ENCODE results near the gene STK11.

The STK11 gene

DNA sequence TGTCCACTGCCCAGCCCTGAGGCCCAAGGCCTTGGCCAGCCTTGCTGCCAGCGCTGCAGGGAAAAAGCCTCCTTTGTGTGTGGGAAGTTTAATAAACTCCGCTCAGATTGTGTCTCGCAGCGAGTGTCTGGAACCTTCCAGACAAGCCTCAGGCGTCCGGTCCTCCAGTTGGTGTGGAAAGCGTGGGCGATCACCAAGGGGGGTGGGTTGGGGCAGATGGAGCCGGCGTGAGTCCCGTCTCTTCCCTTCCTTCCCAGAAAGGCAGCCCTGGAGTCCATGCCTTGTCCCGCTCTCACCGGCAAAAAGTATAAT, 4.6 kb downstream of the STK11 start:
- no peak for DNase-seq

DNA sequence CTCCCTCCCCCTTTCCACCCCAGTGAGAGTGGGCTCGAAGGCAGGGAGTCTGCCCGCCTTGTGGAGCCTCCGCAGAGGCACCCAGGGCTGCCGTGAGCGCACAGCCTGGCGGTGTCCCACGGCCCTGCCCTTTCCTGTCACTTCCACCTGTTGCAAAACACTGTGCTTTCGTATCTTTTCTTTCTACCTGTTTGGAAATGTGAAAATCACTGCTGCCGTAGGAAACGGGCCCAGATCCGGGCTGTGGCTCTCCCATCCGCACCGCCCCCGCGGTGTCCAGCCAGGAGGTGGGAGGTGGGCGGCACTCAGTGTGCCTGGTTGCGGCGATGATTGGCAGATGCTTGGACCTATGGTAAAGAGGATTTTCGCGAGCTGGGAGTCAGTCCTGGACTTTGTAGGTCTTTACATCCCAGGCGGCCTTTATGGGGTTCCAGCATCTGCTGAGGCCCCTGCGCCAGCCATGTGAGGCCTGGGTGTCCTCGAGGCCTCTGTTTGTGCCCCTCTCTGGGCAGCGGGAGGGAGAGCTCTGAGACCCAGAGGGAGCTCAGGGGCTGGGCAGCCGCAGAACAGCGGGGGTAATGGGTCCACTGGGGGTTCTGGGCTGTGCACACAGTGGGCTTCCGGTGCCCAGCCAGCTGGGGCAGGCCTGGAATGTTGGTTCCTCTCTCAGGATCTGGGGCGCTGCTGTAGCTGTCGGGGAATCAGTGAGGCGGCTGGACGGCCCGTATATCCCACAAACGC, 6.1 kb downstream of the STK11 start:
- DNase-seq = no peak

DNA sequence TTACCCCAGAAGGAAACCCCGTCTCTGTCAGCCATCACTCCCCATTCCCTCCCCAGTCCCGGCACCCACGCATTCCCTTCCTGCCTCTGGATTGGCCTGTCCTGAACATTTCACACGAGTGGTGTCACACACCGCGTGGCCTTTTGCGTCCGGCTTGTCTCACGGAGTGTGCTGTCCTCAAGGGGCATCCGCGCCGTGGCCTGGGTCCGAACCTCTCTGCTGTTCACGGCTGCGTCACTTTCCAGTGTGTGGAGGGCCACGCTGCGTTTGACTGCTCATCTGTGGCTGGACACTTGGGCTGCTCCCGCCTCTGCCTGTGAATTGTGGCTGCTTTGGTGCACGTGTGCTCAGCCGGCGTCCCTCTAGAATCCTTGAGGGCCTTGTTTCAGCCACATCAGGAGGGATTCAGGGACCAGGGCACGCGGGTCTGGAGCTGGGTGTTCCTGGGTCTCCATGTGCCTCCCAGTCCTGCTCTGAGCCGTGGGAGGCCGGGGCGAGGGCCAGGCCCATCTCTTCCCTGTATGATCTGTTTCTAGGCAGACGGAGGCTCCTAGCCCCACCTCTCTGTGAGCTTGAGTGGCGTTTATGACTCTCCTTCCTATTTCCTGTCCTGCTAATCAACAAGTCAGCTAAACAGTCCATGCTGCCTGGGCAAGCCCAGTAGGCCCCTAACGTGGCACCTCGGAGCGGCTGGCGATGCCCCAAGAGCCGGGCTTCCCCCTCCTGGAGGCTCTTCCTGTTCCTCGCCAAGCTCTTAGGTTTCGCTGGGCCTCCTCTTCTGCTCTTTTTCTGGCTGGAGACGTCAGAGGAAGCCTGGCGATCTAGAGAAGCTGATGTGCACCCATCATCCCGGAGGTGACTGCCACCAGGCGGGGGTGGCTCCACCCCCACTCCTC, 8.1 kb downstream of the STK11 start:
- DNase-seq = peak; percentile 52

DNA sequence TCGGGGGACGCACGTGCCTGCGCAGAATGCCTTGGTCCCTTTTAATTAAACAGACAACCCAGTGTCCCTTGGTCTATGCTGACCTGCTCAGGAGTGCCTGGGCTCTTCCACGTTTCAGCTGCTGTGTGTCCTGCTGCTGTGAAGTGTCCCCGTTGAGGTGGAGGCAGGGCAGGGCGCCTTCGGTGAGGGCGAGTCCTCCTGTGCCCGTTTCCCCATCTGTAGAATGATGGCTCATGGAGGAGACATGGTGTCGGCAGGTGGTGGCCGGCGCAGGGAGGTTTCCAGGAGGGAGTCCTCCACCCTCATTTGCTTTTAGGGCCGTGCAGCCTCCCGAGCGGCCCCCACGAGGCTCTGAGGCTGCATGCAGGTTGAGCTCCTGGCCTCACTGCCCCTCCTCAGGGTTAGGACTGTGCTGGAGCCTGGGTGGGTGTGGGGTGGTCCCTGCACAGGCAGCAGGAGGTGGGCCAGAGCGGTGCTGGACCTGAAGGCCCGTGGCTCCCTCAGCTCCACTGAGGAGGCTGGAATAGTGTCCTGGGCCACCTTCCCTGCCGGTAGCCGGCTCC, 8.8 kb downstream of the STK11 start:
- DNase-seq = no peak

DNA sequence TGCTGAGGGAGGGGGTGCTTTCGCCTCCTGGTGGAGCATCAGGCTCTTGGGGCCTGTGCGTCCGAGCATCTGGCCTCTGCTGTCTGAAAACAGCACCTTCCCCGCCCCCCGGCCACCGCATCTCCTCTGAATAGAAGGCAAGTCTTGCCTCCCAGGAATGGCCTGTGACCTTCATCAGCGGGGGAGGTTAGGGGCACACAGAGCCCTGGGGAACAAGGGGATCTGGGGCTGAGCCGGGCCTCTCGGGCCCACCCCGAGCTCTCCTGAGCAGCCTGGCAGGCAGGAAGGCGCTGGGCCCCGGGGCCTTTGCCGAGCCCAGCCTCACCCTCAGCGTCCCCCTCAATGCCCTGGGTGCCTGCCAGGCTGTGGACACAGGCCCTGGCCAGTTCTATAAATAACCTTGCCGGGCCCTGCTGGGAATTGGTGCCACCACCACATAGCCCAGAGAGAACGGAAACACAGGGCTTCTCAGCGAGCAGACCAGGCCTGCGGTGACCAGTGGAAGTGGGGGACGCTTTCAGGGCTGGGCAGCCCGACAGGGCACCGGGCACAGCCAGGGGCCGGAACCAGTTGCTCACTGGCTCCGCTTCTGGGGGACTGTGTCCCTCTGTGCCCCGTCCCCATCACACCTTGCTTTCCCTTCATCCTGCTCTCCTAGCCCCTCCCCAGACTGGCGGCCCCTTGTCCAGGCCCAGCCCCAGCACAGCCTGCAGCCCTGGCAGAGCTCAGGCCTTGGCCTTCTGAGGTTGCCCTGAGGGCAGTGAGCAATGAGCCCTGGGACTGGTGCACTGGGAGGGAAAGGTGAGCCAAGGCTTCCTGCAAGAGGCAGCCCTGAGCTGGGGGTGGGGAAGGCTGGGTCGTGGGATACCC, 9.5 kb downstream of the STK11 start:
- DNase-seq = no peak

DNA sequence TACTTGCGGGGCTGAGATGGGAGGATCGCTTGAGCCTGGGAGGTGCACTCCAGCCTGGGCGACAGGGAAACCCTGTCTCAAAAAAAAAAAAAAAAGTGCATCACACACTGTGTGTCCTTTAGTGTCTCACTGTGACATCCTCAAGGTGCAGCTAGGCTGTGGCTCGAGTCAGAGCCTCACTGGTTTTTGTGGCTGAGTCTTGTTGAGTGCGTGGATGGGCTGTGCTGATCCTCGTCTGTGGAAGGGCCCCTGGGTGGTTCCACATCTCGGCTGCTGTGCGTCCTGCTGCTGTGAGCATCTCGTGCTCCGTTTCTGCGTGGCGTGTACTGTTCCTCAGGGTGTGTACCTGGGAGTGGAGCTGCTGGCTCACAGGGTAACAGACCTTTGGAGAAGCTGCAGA, 11.2 kb downstream of the STK11 start:
- DNase-seq = no peak

DNA sequence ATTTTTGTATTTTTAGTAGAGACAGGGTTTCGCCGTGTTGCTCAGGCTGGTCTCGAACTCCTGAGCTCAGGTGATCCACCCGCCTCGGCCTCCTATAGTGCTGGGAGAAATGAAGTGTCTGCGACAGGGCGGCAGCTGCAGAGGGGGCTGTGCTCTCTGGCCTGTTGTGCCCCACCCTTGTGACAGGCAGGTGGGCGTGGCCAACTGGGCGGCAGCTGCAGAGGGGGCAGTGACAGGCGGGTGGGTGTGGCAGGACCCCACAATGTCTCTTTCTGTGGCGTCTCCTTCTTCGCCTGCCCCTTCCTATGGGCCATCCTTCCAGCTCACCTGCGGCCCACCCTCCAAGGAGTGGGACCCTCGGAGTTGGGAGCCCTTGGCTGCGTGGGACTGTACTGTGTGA, 11.8 kb downstream of the STK11 start:
- no peak for DNase-seq

DNA sequence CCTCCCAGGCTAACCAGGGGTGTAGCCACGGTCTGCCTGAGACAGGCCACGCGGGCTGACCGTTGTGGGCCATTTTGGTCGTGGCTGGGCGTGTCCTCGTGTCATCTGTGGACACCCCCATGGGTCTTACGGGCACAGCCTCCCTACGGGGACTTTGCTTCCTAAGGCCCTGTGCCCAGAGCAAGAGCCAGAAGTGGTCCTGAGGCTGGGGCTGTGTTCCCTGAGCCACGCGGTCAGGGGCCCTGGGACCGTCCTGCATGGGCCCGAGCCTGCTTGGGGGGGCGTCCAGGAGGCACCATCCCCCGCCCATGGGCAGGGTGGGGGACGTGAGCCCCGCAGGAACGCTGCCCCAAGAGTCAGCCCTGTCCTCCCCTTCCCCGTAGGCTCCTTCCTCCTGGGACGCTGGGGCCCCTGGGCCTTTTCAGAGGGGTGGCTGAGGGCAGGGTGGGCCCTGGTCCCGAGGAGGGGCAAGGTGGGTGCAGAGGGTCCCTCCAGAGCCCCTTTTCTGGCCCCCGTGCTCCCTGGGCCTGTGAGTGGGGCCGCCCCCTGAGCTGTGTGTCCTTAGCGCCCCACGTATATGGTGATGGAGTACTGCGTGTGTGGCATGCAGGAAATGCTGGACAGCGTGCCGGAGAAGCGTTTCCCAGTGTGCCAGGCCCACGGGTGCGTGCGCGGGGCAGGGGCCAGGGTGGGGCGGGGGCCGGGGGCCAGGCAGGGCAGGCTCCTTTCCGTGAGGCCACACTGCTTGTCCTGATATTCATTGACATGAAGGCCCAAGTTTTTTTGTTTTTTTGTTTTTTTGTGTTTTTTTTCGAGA, 13.4 kb downstream of the STK11 start:
- no peak for DNase-seq

DNA sequence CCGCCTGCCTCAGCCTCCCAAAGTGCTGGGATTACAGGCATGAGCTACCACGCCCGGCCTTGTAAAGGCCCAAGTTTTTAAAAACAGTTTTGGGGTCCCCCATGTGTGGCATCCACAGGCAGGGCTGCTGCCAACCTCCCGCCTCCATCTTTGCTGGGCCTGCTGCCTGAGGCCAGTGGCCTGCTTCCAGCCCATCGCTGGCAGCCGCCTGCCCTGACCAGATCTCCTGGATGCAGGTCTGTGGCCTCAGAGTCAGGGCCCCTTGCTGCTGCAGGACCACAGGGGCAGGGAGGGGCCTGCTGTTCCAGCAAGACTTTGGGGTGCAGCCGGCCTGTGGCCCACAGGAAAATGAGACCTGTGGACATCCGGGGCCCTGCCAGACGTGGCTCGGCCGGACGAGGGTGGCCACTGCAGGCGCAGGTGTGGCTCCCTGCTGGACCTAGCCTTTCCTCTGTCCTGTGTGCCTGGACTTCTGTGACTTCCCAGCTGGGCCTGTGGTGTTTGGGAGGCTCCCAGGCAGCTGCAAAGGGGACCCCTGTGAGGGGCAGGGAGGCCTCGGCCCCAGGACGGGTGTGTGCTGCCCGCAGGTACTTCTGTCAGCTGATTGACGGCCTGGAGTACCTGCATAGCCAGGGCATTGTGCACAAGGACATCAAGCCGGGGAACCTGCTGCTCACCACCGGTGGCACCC, 14.4 kb downstream of the STK11 start:
- DNase-seq = no peak

DNA sequence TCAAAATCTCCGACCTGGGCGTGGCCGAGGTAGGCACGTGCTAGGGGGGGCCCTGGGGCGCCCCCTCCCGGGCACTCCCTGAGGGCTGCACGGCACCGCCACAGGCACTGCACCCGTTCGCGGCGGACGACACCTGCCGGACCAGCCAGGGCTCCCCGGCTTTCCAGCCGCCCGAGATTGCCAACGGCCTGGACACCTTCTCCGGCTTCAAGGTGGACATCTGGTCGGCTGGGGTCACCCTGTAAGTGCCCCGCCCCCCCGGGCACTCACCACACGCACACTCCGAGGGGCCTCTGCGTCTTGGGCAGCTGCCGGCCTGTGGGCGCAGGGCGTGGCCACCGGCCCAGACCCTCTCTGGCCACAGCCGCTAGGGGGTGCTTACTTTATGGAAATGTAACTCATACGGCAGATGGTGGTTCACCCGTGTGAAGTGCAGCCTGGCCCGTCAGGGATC, 14.9 kb downstream of the STK11 start:
- DNase-seq = no peak

DNA sequence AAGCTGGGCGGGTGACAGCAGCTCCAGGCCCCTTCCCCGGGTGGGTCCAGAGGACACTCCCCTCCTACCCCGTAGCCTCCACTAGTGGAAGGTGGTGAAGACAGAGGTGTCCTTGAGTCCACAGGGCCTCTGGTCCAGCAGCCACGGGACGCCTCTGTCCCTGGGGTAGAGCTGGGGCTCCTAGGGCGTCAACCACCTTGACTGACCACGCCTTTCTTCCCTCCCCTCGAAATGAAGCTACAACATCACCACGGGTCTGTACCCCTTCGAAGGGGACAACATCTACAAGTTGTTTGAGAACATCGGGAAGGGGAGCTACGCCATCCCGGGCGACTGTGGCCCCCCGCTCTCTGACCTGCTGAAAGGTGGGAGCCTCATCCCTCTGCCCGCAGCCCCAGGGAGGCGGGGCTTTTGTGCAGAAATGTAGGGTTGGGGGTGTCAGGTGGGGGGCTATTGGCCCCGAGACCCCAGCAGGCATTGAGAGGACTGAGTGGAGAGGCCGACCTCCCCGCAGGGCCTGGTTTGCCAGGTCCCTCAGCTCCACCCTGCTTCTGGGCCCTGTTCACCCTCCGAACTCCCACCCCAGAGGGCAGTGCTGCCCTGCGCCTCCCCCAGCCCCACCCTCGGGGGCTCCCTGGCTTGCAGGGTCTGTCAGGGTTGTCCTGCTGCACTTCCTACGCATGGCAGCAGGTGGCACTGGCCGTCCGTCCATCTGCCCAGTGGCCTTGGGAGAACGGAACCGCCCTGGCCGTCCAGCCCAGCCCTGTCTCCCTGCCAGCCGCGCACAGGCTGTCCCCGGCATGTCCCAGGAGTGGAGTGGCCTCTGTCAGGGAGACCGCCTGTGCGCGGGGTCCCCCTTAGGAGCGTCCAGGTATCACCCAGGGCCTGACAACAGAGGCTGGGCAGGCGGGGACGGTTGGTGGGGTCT, 15.7 kb downstream of the STK11 start:
- no peak for DNase-seq

DNA sequence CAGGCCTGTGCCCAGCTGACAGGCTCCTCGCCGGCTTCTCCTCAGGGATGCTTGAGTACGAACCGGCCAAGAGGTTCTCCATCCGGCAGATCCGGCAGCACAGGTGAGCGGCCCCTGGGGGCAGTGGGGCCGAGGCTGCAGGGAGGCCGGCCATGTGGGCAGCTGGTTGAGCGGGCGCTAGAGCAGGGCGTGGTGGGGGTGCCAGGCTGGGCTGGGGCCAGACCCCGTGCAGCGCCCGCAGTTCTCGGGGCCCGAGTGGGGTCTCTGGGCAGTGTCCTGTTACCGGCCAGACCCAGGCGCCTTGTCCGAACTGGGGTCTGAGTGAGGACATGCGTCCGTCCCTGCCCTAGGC, 16.3 kb downstream of the STK11 start:
- no peak for DNase-seq

DNA sequence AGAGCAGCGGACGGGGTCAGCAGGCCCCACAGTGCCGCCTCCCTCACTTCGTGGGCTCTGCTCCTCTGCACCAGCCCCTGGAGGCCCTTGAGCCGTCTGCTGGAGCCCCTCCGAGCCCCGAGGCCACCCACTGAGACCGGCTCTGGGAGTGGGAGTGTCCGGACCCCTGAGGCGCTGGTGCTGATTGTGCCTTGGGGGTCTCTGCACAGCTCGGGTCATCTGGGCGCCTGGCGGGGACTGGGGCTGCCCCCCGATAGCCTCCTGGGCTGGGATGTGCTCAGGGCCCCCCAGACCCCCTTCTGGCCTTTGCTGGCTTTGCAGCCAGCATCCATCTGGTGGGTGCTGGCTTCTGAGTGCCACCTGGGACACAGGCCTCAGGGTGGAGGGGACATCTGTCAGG, 16.8 kb downstream of the STK11 start:
- DNase-seq = no peak

DNA sequence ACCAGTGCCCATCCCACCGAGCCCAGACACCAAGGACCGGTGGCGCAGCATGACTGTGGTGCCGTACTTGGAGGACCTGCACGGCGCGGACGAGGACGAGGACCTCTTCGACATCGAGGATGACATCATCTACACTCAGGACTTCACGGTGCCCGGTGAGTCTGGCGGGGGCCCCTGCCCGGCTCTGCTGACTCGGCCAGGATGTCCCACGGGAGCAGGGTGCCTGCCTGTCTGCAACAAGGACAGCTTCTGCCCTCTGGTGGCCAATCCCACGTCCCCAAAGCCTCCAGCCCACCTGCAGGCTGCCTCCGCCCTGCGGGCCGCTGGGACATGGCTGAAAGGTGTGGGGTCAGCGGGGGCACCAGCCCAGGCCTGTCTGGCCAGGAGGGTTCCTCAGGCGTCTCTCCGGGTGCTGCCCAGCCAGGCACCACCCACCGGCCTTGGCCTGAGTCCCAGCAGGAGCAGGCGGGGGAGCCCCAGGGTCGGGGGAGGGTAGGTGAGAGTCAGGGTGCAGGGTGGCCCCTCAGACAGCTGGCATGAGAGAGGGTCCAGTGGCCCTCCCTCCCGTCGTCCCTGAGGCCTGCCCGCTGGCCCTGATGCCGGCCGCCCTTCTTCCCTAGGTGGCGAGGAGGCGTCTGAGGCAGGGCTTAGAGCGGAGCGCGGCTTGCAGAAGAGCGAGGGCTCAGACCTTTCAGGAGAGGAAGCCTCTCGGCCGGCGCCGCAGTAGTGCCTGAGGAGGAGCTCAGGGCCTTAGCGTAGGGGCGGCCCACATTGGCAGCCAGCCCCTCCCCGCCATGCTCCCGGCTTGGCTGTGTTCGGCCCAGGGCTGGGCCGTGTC, 17.7 kb downstream of the STK11 start:
- peak; percentile 47 for DNase-seq

DNA sequence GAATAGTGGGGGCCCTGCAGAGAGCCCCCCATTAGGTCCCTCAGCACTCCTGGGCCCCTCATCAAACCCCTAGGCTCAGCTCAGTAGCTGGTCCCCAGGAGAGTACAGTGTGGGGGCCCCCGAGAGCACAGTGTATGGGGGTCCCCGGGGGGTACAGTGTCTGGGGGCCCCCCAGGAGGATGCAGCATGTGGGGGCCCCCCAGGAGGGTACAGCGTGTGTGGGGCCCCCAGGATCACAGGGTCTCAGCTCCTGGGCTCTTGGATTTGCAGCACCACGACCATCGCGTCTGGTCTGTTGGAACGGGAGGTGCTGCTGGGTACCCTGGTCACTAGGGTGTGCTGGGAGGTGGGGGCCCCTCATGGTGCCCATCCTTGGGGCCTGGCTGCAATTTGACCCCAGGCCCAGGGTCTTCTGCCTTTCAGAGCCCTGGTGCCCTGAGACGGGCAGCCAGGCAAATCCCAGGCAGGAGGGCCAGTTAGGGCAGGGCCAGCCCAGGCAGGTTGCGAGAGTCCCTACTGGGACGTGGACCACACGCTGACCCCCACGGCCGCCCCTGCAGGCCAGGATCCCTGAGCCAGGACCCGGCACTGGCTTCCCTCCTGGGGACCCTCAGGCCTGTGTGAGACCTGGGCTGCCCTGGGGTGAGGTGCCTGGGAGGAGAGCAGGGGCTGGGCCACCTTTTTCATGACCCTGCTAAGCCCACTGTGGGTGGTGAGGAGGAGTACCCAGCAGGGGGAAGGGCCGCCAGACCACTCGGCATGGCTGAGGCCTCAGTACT, 18.7 kb downstream of the STK11 start:
- DNase-seq = no peak

DNA sequence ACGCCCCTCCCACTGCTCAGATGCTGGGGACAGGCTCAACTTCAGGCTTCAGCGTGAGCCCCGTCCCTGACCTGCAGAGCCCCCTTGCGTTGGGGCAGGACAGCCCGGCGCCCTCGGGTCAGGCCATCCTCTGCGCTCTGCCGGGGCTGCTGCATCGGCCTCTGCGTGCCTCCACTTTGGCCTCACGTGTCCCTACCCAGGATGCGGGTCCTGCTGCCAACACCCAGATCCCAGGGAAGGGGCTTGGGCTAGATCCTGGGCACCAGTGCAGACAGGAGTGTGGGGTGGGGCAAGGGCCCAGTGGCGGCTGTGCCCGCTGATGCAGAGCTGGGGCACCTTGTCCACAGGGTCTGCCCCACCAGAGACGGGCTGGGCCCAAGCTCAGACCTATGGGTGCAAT, 19.3 kb downstream of the STK11 start:
- DNase-seq = no peak

DNA sequence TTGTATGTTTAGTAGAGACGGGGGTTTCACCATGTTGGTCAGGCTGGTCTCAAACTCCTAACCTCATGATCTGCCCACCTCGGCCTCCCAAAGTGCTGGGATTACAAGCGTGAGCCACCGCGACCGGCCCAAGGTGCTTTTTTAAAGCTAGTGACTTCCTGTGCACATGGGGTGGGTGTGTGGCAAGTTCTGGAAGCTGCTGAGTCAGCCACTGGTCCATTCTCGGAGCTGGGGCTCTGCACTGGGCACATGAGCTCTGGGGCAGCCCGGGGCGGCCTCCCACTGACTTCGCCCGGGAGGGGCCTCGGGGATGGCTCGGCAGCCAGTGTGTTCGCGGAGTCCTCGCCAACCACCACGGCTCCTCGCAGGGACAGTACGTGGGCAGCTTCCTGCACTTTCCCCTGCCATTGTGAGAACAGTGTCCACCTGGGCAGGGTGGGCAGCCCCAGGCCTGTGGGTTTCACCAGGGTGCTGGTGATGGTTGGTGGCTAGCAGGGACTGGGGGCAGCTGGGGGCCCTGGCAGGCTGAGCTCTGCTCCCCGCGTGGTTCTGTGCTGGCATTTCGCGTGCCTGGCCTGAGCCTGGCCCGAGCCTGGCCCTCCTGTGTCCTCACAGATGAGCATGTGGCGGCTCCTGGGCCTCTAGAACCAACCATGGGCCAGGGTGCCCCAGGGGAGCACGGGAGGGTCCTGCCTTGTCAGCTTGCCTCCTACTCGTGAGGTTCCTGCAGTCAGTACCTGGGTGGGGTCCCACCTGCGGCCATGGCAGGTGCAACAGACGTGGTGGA, 20.1 kb downstream of the STK11 start:
- no peak for DNase-seq

DNA sequence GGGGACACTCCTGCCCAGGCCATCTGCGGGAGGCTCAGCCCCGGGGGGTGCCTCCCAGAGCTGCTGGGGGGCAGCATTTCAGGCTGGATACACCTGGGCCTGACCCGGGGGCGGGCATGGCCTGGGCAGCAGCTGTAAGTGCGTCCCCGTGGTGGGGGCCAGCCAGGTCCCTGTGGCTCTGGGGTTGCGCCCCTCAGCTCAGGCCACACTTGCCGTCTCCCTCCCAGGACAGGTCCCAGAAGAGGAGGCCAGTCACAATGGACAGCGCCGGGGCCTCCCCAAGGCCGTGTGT, 20.6 kb downstream of the STK11 start:
- DNase-seq = no peak

All from activated T-cell treated with anti-CD3 and anti-CD28 coated beads, Interleukin-2, amount 50 U/mL, for 1 hour (primary cell).